SK-N-SH (cell line): ENCODE results near the gene CCL7. TPM values are rescaled to one million over a fixed set of nuclear protein-coding genes. Genes with fewer than 3 reads are reported as not detected.

ENCODE experiments used
- CTCF ChIA-PET: fragments of 300-600, 350-600 bp; formaldehyde crosslinking; extraction: SDS; loops from one replicate; lab custom pipeline; 2021; lab: Yijun Ruan, JAX
- POLR2A ChIA-PET: fragments of 350-600 bp; sonication (Branson Sonifier 250); formaldehyde crosslinking; extraction: SDS; loops from one replicate; lab custom pipeline; 2020; ENCODE audit warnings: antibody characterized with exemption, inconsistent platforms; lab: Yijun Ruan, JAX
- DNase-seq: peaks from one replicate; pipeline ENCODE4 v3.0.0; 2012
- H2AFZ ChIP-seq: fragments of 200-600 bp; sonication (generic); 2 replicates; pipeline ENCODE4 v1.8.1; 2016; ENCODE audit warnings: antibody characterized with exemption, mild to moderate bottlenecking, low read depth
- H3F3A ChIP-seq: fragments of 200-600 bp; sonication (generic); replicated peaks from 2 replicates; pipeline ENCODE3; 2016; ENCODE audit warnings: antibody characterized with exemption, mild to moderate bottlenecking; ENCODE audit not compliant: insufficient read depth
- H3K27ac ChIP-seq, 2 experiments: fragments of 200-500 bp in 1 of 2; fragments of 200-600 bp in 1 of 2; sonication (Bioruptor generic) in 1 of 2; sonication (generic), shearing (Covaris generic) in 1 of 2; 2 replicates each; pipeline versions ENCODE4 v1.5.1 to v1.6.1; 2014 to 2016; ENCODE audit warnings: low read depth in 2 of 2, inconsistent platforms in 1 of 2, low read length in 1 of 2, mild to moderate bottlenecking in 1 of 2, mixed read lengths in 1 of 2
- H3K27me3 ChIP-seq: fragments of 200-600 bp; sonication (generic), shearing (Covaris generic); 2 replicates; pipeline ENCODE4 v1.6.1; 2016; ENCODE audit warnings: mixed run types; ENCODE audit not compliant: insufficient read depth
- H3K36me3 ChIP-seq, 2 experiments: fragments of 200-500 bp in 1 of 2; fragments of 200-600 bp in 1 of 2; sonication (Bioruptor generic) in 1 of 2; sonication (generic) in 1 of 2; replicated peaks in 1 of 2; 2 replicates each; pipeline versions ENCODE3 to v1.5.1; 2014 to 2016; ENCODE audit warnings: low read length in 1 of 2, mild to moderate bottlenecking in 1 of 2; ENCODE audit not compliant: insufficient read depth in 2 of 2, control insufficient read depth in 1 of 2
- H3K4me1 ChIP-seq, 2 experiments: fragments of 200-500 bp in 1 of 2; fragments of 200-600 bp in 1 of 2; sonication (Bioruptor generic) in 1 of 2; sonication (generic), shearing (Covaris generic) in 1 of 2; 2 replicates each; pipeline versions ENCODE4 v1.5.1 to v1.6.1; 2014 to 2016; ENCODE audit warnings: low read depth in 1 of 2, low read length in 1 of 2, mixed run types in 1 of 2; ENCODE audit not compliant: insufficient read depth in 2 of 2, control insufficient read depth in 1 of 2
- H3K4me2 ChIP-seq: fragments of 200-600 bp; sonication (generic), shearing (Covaris generic); 2 replicates; pipeline ENCODE4 v1.6.1; 2017; ENCODE audit warnings: mixed run types
- H3K4me3 ChIP-seq, 2 experiments: fragments of 200-500 bp in 1 of 2; fragments of 200-600 bp in 1 of 2; sonication (Bioruptor generic) in 1 of 2; sonication (generic), shearing (Covaris generic) in 1 of 2; 2 replicates each; pipeline versions ENCODE4 v1.5.1 to v1.8.1; 2014 to 2016; ENCODE audit warnings: low read depth in 2 of 2, inconsistent platforms in 1 of 2, low read length in 1 of 2, mild to moderate bottlenecking in 1 of 2, mixed read lengths in 1 of 2, moderate library complexity in 1 of 2
- H3K79me2 ChIP-seq: fragments of 200-600 bp; sonication (generic); 2 replicates; pipeline ENCODE4 v1.8.1; 2017; ENCODE audit warnings: mild to moderate bottlenecking; ENCODE audit not compliant: insufficient read depth
- H3K9ac ChIP-seq: fragments of 200-600 bp; sonication (generic); 2 replicates; pipeline ENCODE4 v1.6.1; 2017; ENCODE audit warnings: mixed run types
- H3K9me2 ChIP-seq: fragments of 200-600 bp; sonication (generic); 2 replicates; pipeline ENCODE4 v1.6.1; 2017; ENCODE audit warnings: mixed run types
- H3K9me3 ChIP-seq: fragments of 200-600 bp; sonication (generic); 2 replicates; pipeline ENCODE4 v1.6.1; 2017; ENCODE audit warnings: mixed run types, mild to moderate bottlenecking, moderate library complexity
- H4K20me1 ChIP-seq: fragments of 200-600 bp; sonication (generic); 2 replicates; pipeline ENCODE4 v1.6.1; 2017; ENCODE audit warnings: mild to moderate bottlenecking, mixed run types; ENCODE audit not compliant: insufficient read depth
- CHD2 ChIP-seq: fragments of 150-350 bp; IDR thresholded peaks from 2 replicates; pipeline ENCODE4 v1.6.1; 2018; ENCODE audit warnings: low read length; ENCODE audit not compliant: partially characterized antibody
- ELF1 ChIP-seq: IDR thresholded peaks from 2 replicates; pipeline ENCODE4 v1.4.0; 2012
- EP300 ChIP-seq, 2 experiments: IDR thresholded peaks; 2 replicates each; pipeline versions ENCODE4 v1.4.0 to v1.6.1; 2012; ENCODE audit warnings: borderline replicate concordance in 1 of 2, low read depth in 1 of 2, low read length in 1 of 2
- EZH2phosphoT487 ChIP-seq: fragments of 200-600 bp; sonication (generic); IDR thresholded peaks from 2 replicates; pipeline ENCODE4 v1.6.1; 2017; ENCODE audit warnings: low read depth, mixed run types, mild to moderate bottlenecking, antibody characterized with exemption, moderate library complexity, borderline replicate concordance
- FOSL2 ChIP-seq: IDR thresholded peaks from 2 replicates; pipeline ENCODE4 v1.4.0; 2012; ENCODE audit warnings: low read depth, mild to moderate bottlenecking, moderate library complexity, borderline replicate concordance
- FOXJ3 ChIP-seq: sonication (generic); formaldehyde crosslinking; IDR thresholded peaks from 2 replicates; pipeline ENCODE4 v1.5.1; 2020; ENCODE audit warnings: mild to moderate bottlenecking, missing genetic modification reagents
- FOXM1 ChIP-seq: IDR thresholded peaks from 2 replicates; pipeline ENCODE4 v1.4.0; 2012; ENCODE audit warnings: low read depth, mild to moderate bottlenecking
- GABPA ChIP-seq: IDR thresholded peaks from 2 replicates; pipeline ENCODE4 v1.4.0; 2012; ENCODE audit warnings: low read depth, mild to moderate bottlenecking
- GATA2 ChIP-seq: sonication (generic); formaldehyde crosslinking; IDR thresholded peaks from 2 replicates; pipeline ENCODE4 v1.5.0; 2020; ENCODE audit warnings: mild to moderate bottlenecking, missing genetic modification reagents
- JUND ChIP-seq: IDR thresholded peaks from 2 replicates; pipeline ENCODE4 v1.4.0; 2012
- MEF2A ChIP-seq: IDR thresholded peaks from 2 replicates; pipeline ENCODE4 v1.4.0; 2012; ENCODE audit warnings: low read depth, borderline replicate concordance
- NFIC ChIP-seq: IDR thresholded peaks from 2 replicates; pipeline ENCODE4 v1.4.0; 2012; ENCODE audit warnings: borderline replicate concordance
- NRF1 ChIP-seq: IDR thresholded peaks from 2 replicates; pipeline ENCODE4 v1.6.1; 2012; ENCODE audit warnings: low read depth, mild to moderate bottlenecking, low read length
- POLR2AphosphoS5 ChIP-seq: IDR thresholded peaks from 2 replicates; pipeline ENCODE4 v1.6.1; 2012; ENCODE audit warnings: low read depth, low read length
- RAD21 ChIP-seq: IDR thresholded peaks from 2 replicates; pipeline ENCODE4 v1.6.1; 2012; ENCODE audit warnings: mild to moderate bottlenecking, low read length
- RCOR1 ChIP-seq: fragments of 150-350 bp; IDR thresholded peaks from 2 replicates; pipeline ENCODE4 v1.6.1; 2017; ENCODE audit warnings: antibody characterized with exemption, low read length
- RFX5 ChIP-seq: IDR thresholded peaks from 2 replicates; pipeline ENCODE4 v1.6.1; 2012; ENCODE audit warnings: mild to moderate bottlenecking, improper control_type of control experiment, low read length
- RXRA ChIP-seq: IDR thresholded peaks from 2 replicates; pipeline ENCODE4 v1.4.0; 2012; ENCODE audit warnings: low read depth, mild to moderate bottlenecking, borderline replicate concordance
- SMC3 ChIP-seq: IDR thresholded peaks from 2 replicates; pipeline ENCODE4 v1.6.1; 2012; ENCODE audit warnings: low read depth, low read length, improper control_type of control experiment
- TAF1 ChIP-seq: IDR thresholded peaks from 2 replicates; pipeline ENCODE4 v1.6.1; 2012; ENCODE audit warnings: low read depth, mild to moderate bottlenecking, low read length, moderate library complexity, borderline replicate concordance
- TEAD4 ChIP-seq: IDR thresholded peaks from 2 replicates; pipeline ENCODE4 v1.4.0; 2012; ENCODE audit warnings: mild to moderate bottlenecking, borderline replicate concordance; ENCODE audit not compliant: insufficient read depth
- YY1 ChIP-seq: IDR thresholded peaks from 2 replicates; pipeline ENCODE4 v1.4.0; 2012; ENCODE audit warnings: low read depth, mild to moderate bottlenecking
- WGBS: methylation state at CpG from one replicate; pipeline ENCODE4 v1.1.6; 2017; ENCODE audit warnings: low lambda C conversion rate; 5-methylcytosine and 5-hydroxymethylcytosine counted together
- polyA plus RNA-seq, 3 experiments: library from polyadenylated mRNA; depleted of rRNA; stranded (reverse); fragments of >200 nt; gene quantifications; 2 replicates each; pipeline ENCODE4 v1.2.3, GENCODE V29; 2012
- TF ChIP-seq, protein P1 (sequence below): IDR thresholded peaks from 2 replicates; pipeline ENCODE4; 2012
- TF ChIP-seq, protein P2 (sequence below): fragments of 200-600 bp; sonication (generic); IDR thresholded peaks from 2 replicates; pipeline ENCODE4 v1.6.1; 2017; ENCODE audit warnings: antibody characterized with exemption, mild to moderate bottlenecking, moderate library complexity
- TF ChIP-seq, protein P3 (sequence below): IDR thresholded peaks from 2 replicates; pipeline ENCODE4 v1.4.0; 2012; ENCODE audit warnings: low read depth, borderline replicate concordance
- TF ChIP-seq, protein P4 (sequence below): fragments of 150-350 bp; IDR thresholded peaks from 2 replicates; pipeline ENCODE4 v1.6.1; 2017; ENCODE audit warnings: antibody characterized with exemption, low read length, low read depth, borderline replicate concordance
- TF ChIP-seq, protein P5 (sequence below): fragments of 150-350 bp; IDR thresholded peaks from 2 replicates; pipeline ENCODE4 v1.6.1; 2016; ENCODE audit warnings: mild to moderate bottlenecking, low read depth, low read length
- TF ChIP-seq, protein P6 (sequence below): IDR thresholded peaks from 2 replicates; pipeline ENCODE4 v1.4.0; 2012; ENCODE audit warnings: low read depth

The CCL7 gene
- polyA plus RNA-seq, 1 of the 3 experiments (the other 2 are of a cell fraction), result 0.72 TPM

DNA sequence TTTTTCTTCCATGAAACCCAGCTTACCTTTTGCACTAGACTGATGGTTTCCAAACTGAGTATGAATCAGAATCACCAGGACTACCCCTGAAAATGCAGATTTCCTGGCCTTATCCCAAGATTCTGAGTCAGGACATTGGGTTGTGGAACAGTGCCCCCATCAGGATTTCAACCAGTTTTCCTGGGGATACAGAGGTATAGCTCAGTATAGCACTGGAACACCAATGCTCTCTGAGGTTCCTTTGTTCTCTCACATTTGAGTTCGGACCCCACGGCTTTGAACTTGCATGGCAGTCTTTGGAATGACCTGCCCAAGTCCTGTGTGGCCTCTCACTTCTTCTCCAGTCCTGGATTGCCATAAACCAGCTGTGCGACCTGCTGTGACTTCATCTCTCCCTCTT, 36.4 kb downstream of the CCL7 start:
- H3K27me3 ChIP-seq, result no peaks in the 10 kb centered on the region
- H3F3A ChIP-seq, result no peaks in the 10 kb centered on the region
- H3K9ac ChIP-seq, result no peak overlapping the region
- peak; percentile 32 for DNase-seq
- ChIA-PET POLR2A (no interaction called here), CTCF (interaction anchor here (0.7 to 3.0 kb wide), 8 partner anchors 17 to 110 kb away, joined by 3 to 17 read pairs (median 4); no protein-coding TSS in a partner anchor)
- H3K9me3 ChIP-seq, result no peaks in the 10 kb centered on the region
- H3K79me2 ChIP-seq, result no peaks in the 10 kb centered on the region
- 0 out of 4 replicates have a peak, but pooled peaks cover 0 to under 1% of the 10 kb centered on the region in 2 experiments for H3K4me1 ChIP-seq
- no peak overlapping the region for H3K27ac ChIP-seq
- H2AFZ ChIP-seq, result no peak overlapping the region; the same call in 1 of the 2 replicates
- no peaks in the 10 kb centered on the region for H4K20me1 ChIP-seq
- H3K36me3 ChIP-seq, result no peaks in the 10 kb centered on the region
- WGBS, result 28% methylated on average over 3 of the region's 3 CpGs
- no peak overlapping the region for H3K4me2 ChIP-seq
- H3K9me2 ChIP-seq, result no peaks in the 10 kb centered on the region
- H3K4me3 ChIP-seq, result no peak overlapping the region
- no peak for TF ChIP-seq TEAD4
- TF ChIP-seq, protein P1, sequence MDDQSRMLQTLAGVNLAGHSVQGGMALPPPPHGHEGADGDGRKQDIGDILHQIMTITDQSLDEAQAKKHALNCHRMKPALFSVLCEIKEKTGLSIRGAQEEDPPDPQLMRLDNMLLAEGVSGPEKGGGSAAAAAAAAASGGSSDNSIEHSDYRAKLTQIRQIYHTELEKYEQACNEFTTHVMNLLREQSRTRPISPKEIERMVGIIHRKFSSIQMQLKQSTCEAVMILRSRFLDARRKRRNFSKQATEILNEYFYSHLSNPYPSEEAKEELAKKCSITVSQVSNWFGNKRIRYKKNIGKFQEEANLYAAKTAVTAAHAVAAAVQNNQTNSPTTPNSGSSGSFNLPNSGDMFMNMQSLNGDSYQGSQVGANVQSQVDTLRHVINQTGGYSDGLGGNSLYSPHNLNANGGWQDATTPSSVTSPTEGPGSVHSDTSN, result no peak
- TF ChIP-seq CHD2, result no peak
- TF ChIP-seq, protein P2, sequence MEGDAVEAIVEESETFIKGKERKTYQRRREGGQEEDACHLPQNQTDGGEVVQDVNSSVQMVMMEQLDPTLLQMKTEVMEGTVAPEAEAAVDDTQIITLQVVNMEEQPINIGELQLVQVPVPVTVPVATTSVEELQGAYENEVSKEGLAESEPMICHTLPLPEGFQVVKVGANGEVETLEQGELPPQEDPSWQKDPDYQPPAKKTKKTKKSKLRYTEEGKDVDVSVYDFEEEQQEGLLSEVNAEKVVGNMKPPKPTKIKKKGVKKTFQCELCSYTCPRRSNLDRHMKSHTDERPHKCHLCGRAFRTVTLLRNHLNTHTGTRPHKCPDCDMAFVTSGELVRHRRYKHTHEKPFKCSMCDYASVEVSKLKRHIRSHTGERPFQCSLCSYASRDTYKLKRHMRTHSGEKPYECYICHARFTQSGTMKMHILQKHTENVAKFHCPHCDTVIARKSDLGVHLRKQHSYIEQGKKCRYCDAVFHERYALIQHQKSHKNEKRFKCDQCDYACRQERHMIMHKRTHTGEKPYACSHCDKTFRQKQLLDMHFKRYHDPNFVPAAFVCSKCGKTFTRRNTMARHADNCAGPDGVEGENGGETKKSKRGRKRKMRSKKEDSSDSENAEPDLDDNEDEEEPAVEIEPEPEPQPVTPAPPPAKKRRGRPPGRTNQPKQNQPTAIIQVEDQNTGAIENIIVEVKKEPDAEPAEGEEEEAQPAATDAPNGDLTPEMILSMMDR, result peak; percentile 75
- no peak for TF ChIP-seq RFX5
- TF ChIP-seq, protein P3, sequence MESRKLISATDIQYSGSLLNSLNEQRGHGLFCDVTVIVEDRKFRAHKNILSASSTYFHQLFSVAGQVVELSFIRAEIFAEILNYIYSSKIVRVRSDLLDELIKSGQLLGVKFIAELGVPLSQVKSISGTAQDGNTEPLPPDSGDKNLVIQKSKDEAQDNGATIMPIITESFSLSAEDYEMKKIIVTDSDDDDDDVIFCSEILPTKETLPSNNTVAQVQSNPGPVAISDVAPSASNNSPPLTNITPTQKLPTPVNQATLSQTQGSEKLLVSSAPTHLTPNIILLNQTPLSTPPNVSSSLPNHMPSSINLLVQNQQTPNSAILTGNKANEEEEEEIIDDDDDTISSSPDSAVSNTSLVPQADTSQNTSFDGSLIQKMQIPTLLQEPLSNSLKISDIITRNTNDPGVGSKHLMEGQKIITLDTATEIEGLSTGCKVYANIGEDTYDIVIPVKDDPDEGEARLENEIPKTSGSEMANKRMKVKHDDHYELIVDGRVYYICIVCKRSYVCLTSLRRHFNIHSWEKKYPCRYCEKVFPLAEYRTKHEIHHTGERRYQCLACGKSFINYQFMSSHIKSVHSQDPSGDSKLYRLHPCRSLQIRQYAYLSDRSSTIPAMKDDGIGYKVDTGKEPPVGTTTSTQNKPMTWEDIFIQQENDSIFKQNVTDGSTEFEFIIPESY, result no peak
- TF ChIP-seq, protein P4, sequence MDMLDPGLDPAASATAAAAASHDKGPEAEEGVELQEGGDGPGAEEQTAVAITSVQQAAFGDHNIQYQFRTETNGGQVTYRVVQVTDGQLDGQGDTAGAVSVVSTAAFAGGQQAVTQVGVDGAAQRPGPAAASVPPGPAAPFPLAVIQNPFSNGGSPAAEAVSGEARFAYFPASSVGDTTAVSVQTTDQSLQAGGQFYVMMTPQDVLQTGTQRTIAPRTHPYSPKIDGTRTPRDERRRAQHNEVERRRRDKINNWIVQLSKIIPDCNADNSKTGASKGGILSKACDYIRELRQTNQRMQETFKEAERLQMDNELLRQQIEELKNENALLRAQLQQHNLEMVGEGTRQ, result no peak
- TF ChIP-seq RCOR1, result no peak
- TF ChIP-seq NRF1, result no peak
- TF ChIP-seq FOXJ3 (CRISPR knock-in tag), result no peak
- peak; percentile 69 for TF ChIP-seq NFIC
- no peak for TF ChIP-seq GABPA
- TF ChIP-seq, protein P5, sequence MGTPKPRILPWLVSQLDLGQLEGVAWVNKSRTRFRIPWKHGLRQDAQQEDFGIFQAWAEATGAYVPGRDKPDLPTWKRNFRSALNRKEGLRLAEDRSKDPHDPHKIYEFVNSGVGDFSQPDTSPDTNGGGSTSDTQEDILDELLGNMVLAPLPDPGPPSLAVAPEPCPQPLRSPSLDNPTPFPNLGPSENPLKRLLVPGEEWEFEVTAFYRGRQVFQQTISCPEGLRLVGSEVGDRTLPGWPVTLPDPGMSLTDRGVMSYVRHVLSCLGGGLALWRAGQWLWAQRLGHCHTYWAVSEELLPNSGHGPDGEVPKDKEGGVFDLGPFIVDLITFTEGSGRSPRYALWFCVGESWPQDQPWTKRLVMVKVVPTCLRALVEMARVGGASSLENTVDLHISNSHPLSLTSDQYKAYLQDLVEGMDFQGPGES, result no peak
- TF ChIP-seq, protein P6, sequence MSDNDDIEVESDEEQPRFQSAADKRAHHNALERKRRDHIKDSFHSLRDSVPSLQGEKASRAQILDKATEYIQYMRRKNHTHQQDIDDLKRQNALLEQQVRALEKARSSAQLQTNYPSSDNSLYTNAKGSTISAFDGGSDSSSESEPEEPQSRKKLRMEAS, result no peak
- TF ChIP-seq FOSL2, result peak; percentile 51; the same call in 1 of the 2 replicates
- TF ChIP-seq MEF2A, result no peak
- TF ChIP-seq RXRA, result no peak
- TF ChIP-seq TAF1, result no peak
- peak; percentile 75 for TF ChIP-seq SMC3
- no peak for TF ChIP-seq POLR2AphosphoS5
- TF ChIP-seq EP300 (IDR thresholded peaks at IDR 0.05; ENCODE audit: borderline replicate concordance in 1 of 2, low read depth in 1 of 2, low read length in 1 of 2), result no peak
- TF ChIP-seq YY1, result no peak
- TF ChIP-seq GATA2 (CRISPR knock-in tag), result no peak
- TF ChIP-seq EZH2phosphoT487, result no peak
- TF ChIP-seq FOXM1, result no peak
- peak; percentile 6; the same call in 1 of the 2 replicates for TF ChIP-seq JUND
- no peak for TF ChIP-seq ELF1
- TF ChIP-seq RAD21, result peak; percentile 70
